Measurements from ENCODE around the gene UBN2.
"Not testable (repeated sequence)": the region's sequence is repeated elsewhere in the genome, so short reads cannot be mapped to it uniquely, and the experiment has no call there.

The UBN2 gene

GRCh38 chr7:139300390-139300789 lies 69.4 kb downstream of the UBN2 start:
- DNase-seq, result no peak

- no peak for DNase-seq
These were observed 73.5 kb downstream of the UBN2 start for GRCh38 chr7:139304517-139304916.

- DNase-seq, result no peak
These were observed 87.0 kb downstream of the UBN2 start for GRCh38 chr7:139317939-139318505.

- DNase-seq, result no peak
These were observed 90.2 kb downstream of the UBN2 start for GRCh38 chr7:139321071-139321745.

- not testable (repeated sequence) for DNase-seq
These were observed 93.7 kb downstream of the UBN2 start for GRCh38 chr7:139324709-139325108.

DNA sequence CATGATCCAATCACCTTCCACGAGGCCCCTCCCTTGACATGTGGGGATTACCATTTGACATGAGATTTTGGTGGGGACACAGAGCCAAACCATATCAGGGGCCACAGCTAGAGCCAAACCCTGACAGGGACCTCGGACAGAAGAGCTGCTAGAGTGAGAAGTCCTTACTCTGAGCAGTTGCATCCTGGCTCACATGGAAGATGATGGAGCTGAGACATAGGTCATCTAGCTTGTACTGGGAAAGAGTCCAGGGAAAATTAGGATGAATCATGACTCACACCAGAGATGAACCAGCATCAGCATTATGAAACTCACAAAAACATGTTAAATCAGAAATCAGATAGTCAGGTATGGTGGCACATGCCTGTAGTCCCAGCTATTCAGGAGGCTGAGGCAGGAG lies 97.3 kb downstream of the UBN2 start:
- DNase-seq, result no peak

DNA sequence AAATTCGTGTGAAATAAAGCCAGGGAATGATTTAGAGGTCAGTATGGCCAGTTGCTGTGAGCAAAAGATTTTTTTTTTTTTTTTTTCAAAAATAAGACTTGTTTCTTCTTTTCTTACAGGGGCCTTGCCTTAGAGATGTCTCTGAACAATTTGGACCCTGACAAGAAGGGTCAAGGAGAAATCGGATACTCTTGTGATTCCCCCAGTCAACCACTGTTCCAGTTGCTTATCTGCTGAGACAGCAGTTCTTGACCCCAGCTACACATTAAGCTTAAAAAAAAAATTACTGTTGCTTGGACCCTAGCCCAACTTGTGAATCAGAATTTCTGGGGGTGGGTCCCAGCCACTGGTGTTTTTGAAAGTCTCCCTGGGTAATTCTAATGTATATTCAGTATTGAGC lies 98.1 kb downstream of the UBN2 start:
- no peak for DNase-seq

DNA sequence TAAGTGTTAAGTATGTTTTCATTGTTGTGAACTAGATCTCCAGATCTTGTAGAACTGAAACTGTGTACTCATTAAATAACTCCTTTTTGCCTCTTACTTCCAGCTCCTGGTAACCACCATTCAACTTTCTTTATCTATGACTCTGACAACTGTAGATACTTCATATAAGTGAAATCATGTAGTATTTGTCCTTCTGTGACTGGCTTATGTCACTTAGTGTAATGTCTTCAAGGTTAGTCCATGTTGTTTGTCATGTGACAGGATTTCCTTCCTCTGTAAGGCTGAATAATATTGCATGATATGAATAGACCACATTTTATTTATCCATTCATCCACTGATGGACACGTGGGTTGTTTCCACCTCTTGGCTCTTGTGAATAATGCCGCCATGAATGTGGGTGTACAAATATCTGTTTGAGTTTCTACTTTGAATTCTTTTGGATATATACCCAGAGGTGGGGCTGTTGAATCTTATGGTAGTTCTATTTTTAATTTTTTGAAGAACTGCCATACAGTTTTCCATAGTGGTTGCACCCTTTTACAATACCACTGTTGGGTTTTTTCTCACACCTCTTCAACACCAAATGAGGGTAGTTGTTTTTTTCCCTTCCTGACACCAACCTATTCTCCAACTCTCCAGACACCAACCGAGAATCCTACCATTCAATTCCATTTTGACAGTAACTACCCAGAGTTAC lies 99.4 kb downstream of the UBN2 start:
- no peak for DNase-seq

DNA sequence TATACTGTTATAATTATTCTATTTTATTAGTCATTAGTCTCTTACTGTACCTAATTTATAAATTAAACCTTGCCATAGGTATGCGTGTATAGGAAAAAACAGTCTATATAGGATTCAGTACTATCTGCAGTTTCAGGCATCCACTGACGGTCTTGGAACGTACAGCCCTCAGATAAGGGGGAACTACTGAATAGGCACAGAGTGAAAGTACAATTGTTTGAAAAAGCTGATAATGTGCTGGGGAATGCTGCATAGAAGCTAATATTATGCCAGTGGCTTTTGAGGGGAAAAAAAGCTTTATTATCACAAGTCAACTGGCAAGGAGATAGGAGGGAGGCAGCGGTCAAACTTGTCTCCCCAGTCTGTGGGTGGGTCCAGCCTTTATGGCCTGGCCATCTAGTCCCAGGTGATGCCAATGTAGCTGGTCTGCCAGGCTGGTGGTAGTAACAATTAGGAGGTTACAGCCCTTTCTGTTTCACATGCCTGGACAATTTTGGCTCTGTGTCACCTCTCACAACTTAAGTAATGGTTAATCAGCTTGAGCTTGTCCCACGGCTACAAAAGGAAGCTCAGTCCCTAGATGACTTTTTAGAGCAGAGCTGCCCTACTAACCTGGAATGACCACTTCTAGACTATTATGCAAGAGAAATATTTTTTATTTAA lies 101.8 kb downstream of the UBN2 start:
- no peak for DNase-seq

DNA sequence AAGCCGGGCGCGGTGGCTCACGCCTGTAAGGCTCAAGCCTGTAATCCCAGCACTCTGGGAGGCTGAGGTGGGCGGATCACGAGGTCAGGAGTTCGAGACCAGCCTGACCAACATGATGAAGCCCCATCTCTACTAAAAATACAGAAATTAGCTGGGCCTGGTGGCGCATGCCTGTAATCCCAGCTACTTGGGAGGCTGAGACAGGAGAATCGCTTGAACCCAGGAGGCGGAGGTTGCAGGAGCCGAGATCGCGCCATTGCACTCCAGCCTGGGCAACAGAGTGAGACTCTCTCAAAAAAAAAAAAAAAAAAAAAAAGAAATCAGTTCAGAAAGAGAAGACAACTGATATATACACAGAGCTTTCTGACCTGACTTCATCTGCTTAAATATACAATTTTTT lies 102.4 kb downstream of the UBN2 start:
- DNase-seq, result not testable (repeated sequence)

- DNase-seq, result no peak
These were observed 103.5 kb downstream of the UBN2 start for GRCh38 chr7:139334399-139335150.

DNA sequence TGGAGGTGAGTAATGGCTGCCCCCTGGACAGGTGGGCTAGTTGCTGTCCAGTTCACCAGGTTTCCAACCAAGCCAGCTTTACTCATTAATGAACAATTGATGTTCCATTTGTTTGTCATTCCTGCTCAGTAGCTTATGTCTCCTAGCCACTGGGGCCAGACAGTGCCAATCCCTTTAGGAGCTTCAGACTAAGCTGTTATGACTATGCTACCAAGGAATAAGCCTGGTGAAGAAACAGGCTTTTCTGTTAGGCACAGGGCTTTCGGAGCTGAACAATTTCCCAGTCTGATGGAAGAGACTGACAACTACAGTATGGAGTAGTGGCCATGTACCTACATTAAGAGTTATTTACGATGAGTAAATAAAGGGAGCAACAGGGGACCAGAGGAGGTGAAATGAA lies 108.0 kb downstream of the UBN2 start:
- DNase-seq, result no peak

- DNase-seq, result no peak
These were observed 108.6 kb downstream of the UBN2 start for GRCh38 chr7:139339698-139340036.

DNA sequence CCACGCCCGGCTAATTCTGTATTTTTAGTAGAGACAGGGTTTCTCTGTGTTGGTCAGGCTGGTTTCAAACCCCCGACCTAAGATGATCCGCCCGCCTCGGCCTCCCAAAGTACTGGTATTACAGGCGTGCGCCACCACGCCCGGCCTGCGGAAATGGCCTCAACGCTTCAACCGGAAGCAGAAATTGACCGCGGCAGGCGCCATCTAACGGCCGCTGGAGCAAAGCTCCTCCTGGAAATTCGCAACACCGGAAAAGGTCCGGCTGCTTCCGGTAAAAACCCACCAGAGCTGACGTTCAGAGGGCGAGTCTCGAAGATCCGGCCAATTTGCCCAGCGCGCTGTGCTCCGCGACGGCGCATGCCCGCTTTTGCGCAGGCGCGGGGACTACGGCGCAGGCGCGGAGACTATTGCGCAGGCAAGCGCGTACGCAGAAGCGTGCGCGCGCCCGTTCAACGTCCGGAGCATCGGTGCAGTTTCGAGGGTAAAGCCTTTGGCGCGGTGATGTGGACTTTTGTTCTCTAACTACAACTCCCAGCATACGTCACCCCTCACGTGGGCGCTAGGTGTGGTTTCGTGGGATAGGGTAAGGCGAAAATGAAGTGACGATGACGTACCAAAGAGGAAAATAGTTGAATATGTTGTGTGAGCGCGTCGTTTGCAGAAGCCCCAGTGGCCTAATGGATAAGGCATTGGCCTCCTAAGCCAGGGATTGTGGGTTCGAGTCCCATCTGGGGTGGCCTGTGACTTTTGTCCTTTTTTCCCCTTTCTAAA lies 109.2 kb downstream of the UBN2 start:
- peak; percentile 94 for DNase-seq

DNA sequence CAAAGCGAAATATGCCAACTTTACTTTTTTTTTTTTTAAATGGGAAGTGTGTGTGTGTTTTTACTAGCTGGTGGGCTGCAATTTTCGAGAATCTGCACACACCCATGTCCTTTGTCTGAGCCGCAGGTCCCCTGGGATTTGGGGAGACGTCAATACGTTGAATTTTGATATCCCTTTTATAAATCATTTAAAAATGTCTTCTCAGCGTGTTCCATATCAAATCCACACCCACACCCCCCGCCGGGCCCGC lies 109.7 kb downstream of the UBN2 start:
- no peak for DNase-seq

- DNase-seq, result peak; percentile 71
These were observed 110.2 kb downstream of the UBN2 start, which contains the start of gene FMC1 for GRCh38 chr7:139341058-139341775. Gene FMC1, plus strand, starts transcription at chr7:139341337. Its CDS starts 48 bp downstream, at chr7:139341385.

DNA sequence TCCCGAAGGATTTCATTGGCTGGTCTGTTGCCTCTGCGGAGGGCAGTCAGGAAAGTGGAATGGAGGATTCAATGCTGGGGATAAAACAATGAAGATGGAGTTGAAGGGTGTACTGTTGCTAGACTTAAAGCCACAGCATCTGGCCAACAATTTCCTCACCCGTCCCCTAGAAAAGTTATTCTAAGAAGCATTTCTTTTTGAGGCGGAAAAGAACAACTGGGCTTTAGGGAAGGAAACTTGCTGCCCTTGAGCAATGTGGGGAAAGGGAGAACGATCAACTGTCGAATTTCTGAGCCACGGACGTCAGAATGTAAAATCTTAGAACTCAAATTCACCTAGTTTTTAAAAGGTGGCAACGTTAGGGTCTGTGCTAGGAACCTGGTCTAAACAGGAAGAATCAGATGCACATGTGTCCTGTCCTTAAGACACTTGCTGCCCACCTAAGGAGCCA lies 110.8 kb downstream of the UBN2 start:
- no peak for DNase-seq

DNA sequence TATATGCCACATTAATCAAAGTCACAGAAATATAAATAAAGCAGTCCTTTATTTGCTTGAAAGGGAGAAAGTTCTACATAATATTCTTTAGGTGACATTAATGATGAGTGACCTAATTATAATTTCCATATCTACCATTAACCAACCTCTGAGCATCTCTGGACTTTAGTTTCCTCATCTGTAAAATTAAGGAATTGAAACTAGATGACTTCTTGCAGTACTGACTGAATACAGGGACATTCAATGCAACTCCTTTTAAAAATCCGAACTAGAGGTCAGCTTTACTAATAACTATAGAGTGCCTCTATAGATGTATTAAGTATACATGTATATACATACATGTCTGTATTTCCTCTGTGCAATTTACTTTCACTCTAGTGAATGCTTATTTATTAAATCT lies 114.0 kb downstream of the UBN2 start:
- DNase-seq, result no peak

- no peak for DNase-seq
These were observed 120.0 kb downstream of the UBN2 start for GRCh38 chr7:139351027-139351426.

DNA sequence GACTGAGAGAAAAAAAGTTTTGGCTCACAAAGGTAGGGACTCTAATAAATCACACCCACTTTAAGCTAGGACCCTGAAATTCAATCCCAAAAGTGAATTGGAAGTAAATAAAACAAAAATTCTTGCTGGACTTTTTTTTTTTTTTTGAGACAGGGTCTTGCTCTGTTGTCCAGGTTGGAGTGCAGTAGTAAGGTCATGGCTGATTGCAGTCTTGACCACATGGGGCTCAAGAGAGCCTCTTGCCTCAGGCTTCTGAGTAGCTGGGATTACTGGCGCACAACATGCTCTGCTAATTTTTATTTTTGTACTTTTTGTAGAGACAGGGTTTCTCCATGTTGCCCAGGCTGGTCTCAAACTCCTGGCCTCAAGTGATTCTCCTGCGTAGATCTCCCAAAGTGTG lies 123.7 kb downstream of the UBN2 start:
- no peak for DNase-seq

GRCh38 chr7:139355320-139355719 lies 124.3 kb downstream of the UBN2 start:
- no peak for DNase-seq

All from T-helper 9 cell (primary cell).